CD4-positive, CD25-positive, alpha-beta regulatory T cell (primary cell): Measurements from ENCODE around the gene ZNF341. TPM values are rescaled to one million over a fixed set of nuclear protein-coding genes. Genes with fewer than 3 reads are reported as not detected.

Experiments
- ATAC-seq, 2 donors: fragments of 150-1000 bp; cut with Tn5 transposase; one replicate each; pipeline ENCODE4 v1.10.0; 2021; ENCODE audit warnings: low read depth in 2 of 2, moderate number of reproducible peaks in 2 of 2, moderate library complexity in 1 of 2
- DNase-seq, 3 donors: peaks; one replicate each; pipeline versions ENCODE4 v3.0.0 to v3.0.0-alpha.2; 2012 to 2022; ENCODE audit warnings: mixed read lengths in 1 of 3
- H3K27ac ChIP-seq: one replicate; pipeline ENCODE4 v1.7.0; 2013; ENCODE audit warnings: mild to moderate bottlenecking, low read length; ENCODE audit not compliant: insufficient read depth, poor library complexity, severe bottlenecking
- H3K27me3 ChIP-seq: one replicate; pipeline ENCODE4 v1.7.0; 2013; ENCODE audit warnings: low read length; ENCODE audit not compliant: control insufficient read depth, insufficient read depth
- H3K36me3 ChIP-seq: one replicate; pipeline ENCODE4 v1.7.0; 2013; ENCODE audit warnings: mild to moderate bottlenecking, low read length, moderate library complexity; ENCODE audit not compliant: control insufficient read depth, insufficient read depth
- H3K4me1 ChIP-seq: 2 replicates; pipeline ENCODE4 v1.7.0; 2013; ENCODE audit warnings: mild to moderate bottlenecking, low read length; ENCODE audit not compliant: insufficient read depth, control insufficient read depth, poor library complexity, severe bottlenecking
- H3K4me3 ChIP-seq: one replicate; pipeline ENCODE4 v1.7.0; 2013; ENCODE audit warnings: low read depth, mild to moderate bottlenecking, low read length, moderate library complexity
- H3K9me3 ChIP-seq, 2 experiments: 1 replicate in 1 of 2; 2 replicates in 1 of 2; pipeline ENCODE4 v1.7.0; 2013; ENCODE audit warnings: low read length in 2 of 2, mild to moderate bottlenecking in 1 of 2, moderate library complexity in 1 of 2; ENCODE audit not compliant: control insufficient read depth in 2 of 2
- H3K27ac Mint-ChIP-seq, 3 donors: one replicate each; pipeline ENCODE4 v1.8.0; 2020 to 2022; ENCODE audit warnings: mild to moderate bottlenecking in 3 of 3, mixed read lengths in 3 of 3, moderate library complexity in 2 of 3
- H3K27me3 Mint-ChIP-seq: one replicate; pipeline ENCODE4 v1.8.0; 2022; ENCODE audit warnings: mild to moderate bottlenecking, mixed read lengths
- H3K36me3 Mint-ChIP-seq: one replicate; pipeline ENCODE4 v1.8.0; 2020; ENCODE audit warnings: mixed read lengths
- H3K4me1 Mint-ChIP-seq, 4 donors: one replicate each; pipeline ENCODE4 v1.8.0; 2020 to 2022; ENCODE audit warnings: mixed read lengths in 4 of 4, mild to moderate bottlenecking in 1 of 4
- H3K4me3 Mint-ChIP-seq, 4 donors: one replicate each; pipeline ENCODE4 v1.8.0; 2020 to 2022; ENCODE audit warnings: mild to moderate bottlenecking in 4 of 4, mixed read lengths in 4 of 4, moderate library complexity in 3 of 4
- H3K9me3 Mint-ChIP-seq, 7 donors: one replicate each; pipeline ENCODE4 v1.8.0; 2020 to 2022; ENCODE audit warnings: mixed read lengths in 7 of 7, mild to moderate bottlenecking in 3 of 7, moderate library complexity in 2 of 7
- polyA plus RNA-seq, 4 donors: library from polyadenylated mRNA; unstranded; fragments of 300-500 nt; fragmentation: Illumina TruSeq; gene quantifications; one replicate each; pipeline ENCODE4 v1.2.3, GENCODE V29; 2021
- total RNA-seq: library from RNA; stranded (reverse); gene quantifications from one replicate; pipeline ENCODE4 v1.2.3, GENCODE V29; 2022

The ZNF341 gene
- total and polyA plus RNA-seq, 5 donors from 2014 or later, result 0.89 to 4.6 (median 1.3) TPM

DNA sequence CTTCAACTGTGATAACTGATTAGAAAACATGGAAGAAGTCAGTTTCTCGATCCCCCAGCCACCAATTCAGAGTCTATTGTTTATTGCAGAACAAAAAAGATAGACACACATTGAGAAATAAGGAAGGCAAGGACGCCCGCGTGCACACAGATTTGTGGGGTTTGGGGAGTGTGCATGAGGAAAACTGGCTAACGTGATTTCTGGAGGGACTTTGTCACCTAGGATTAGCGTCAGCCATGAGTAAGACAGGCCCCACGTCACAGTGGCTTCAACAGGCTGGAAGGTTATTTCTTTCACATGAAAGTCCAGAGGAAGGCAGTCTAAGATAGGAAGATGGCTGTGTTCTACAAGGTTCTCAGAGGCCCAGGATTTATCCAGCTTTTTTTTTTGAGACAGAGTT lies 7.7 kb downstream of the ZNF341 start:
- Mint-ChIP-seq H3K27me3 (peaks cover 6% of the 10 kb centered on the region), H3K4me1 (no peaks in the 10 kb centered on the region), H3K36me3 (peaks cover 19% of the 10 kb centered on the region), H3K4me3 (no peak overlapping the region), H3K9me3 (peaks cover 0 to 8% (median 5%) of the 10 kb centered on the region in 7 donors), H3K27ac (no peak overlapping the region)
- H3K27ac ChIP-seq, result no peak overlapping the region
- ATAC-seq (no peak), DNase-seq (no peak)
- H3K36me3 ChIP-seq, result no peaks in the 10 kb centered on the region
- H3K4me1 ChIP-seq, result no peaks in the 10 kb centered on the region
- no peak overlapping the region for H3K4me3 ChIP-seq
- no peaks in the 10 kb centered on the region for H3K27me3 ChIP-seq
- peaks cover 0 to 15% of the 10 kb centered on the region in 2 experiments for H3K9me3 ChIP-seq

DNA sequence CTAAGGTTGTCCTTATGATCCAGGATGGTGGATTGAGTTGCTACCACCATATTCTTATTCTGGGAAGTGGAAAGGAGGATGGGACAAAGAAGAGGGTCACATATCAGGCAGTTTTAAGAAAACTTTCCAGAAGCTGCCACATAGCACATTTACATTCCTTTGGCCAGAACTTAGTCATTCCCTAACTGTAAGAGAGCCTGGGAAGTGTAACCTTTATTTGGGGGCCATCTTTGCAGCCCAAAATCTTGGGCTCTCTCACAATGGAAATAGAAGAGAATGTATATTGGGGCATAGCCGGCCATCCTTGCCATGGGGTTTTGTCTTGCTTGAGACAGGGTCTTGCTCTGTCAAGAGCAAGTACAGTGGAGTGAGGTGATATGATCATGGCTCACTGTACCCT lies 8.4 kb downstream of the ZNF341 start:
- Mint-ChIP-seq H3K27me3 (peaks cover 6% of the 10 kb centered on the region), H3K36me3 (peaks cover 23% of the 10 kb centered on the region), H3K4me3 (no peak overlapping the region), H3K27ac (no peak overlapping the region), H3K9me3 (peaks cover 0 to 8% (median 5%) of the 10 kb centered on the region in 7 donors), H3K4me1 (peaks cover 0 to 4% (median 0%) of the 10 kb centered on the region in 4 donors)
- Histone ChIP-seq H3K36me3 (no peaks in the 10 kb centered on the region), H3K27me3 (no peaks in the 10 kb centered on the region), H3K4me1 (no peaks in the 10 kb centered on the region), H3K9me3 (peaks cover 0 to 15% of the 10 kb centered on the region in 2 experiments), H3K27ac (no peak overlapping the region), H3K4me3 (no peak overlapping the region)
- DNase-seq, result no peak
- no peak for ATAC-seq

DNA sequence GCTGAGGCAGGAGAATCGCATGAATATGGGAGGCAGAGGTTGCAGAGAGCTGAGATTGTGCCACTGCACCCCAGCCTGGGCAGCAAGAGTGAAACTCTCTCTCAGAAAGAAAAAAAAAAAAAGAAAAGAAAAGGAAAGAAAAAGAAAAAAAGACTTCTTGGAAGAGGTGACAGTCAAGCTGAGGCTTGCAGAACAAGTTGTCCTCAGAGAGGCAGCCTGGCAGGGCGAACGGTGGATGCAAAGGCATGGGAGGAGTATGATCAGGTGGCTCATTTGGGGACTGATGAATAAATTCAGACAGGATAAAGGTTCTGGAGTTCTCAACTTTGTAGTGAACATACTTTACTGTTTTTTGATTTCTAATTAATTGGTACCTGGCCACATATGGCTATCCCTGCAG lies 12.4 kb downstream of the ZNF341 start:
- H3K4me3 Mint-ChIP-seq, result no peak overlapping the region
- H3K9me3 Mint-ChIP-seq, result peaks cover 0 to 3% (median 0%) of the 10 kb centered on the region in 7 donors
- H3K36me3 ChIP-seq, result peaks cover 5% of the 10 kb centered on the region

DNA sequence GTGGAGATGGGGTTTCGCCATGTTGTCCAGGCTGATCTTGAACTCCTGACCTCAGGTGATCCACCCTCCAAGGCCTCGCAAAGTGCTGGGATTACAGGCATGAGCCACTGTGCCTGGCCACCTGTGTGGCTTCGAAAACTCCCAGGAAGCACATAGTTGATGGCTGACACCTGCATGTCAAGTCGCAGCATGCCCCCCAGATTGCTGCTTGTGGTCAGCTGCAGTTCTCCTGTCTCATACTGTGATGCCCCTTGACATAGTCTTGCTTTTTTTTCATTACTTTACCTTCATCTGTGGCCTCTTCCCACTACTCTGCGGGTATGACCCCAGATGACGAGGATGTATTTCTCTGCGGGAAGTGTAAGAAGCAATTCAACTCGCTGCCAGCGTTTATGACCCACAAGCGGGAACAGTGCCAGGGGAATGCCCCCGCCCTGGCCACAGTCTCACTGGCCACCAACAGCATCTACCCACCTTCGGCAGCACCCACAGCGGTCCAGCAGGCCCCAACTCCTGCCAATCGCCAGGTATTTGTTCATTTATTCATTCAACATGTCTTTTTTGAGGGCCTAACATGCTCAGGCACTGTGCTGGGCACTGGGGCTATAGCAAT lies 13.1 kb downstream of the ZNF341 start:
- no peak overlapping the region for H3K27ac ChIP-seq
- DNase-seq (no peak), ATAC-seq (no peak)
- Mint-ChIP-seq H3K27me3 (no peaks in the 10 kb centered on the region), H3K9me3 (peaks cover 0 to 3% (median 0%) of the 10 kb centered on the region in 7 donors), H3K4me1 (peaks cover 0 to 10% (median 1%) of the 10 kb centered on the region in 4 donors), H3K36me3 (peaks cover 30% of the 10 kb centered on the region), H3K27ac (no peak overlapping the region), H3K4me3 (no peak overlapping the region)
- no peak overlapping the region for H3K4me3 ChIP-seq
- peaks cover 5% of the 10 kb centered on the region for H3K36me3 ChIP-seq
- no peaks in the 10 kb centered on the region for H3K4me1 ChIP-seq
- no peaks in the 10 kb centered on the region for H3K9me3 ChIP-seq
- H3K27me3 ChIP-seq, result no peaks in the 10 kb centered on the region

More for the DNA sequence above, 12.4 kb downstream of the ZNF341 start:
- H3K4me1 ChIP-seq, result no peaks in the 10 kb centered on the region
- DNase-seq, result no peak
- Mint-ChIP-seq H3K36me3 (peaks cover 30% of the 10 kb centered on the region), H3K4me1 (peaks cover 0 to 10% (median 1%) of the 10 kb centered on the region in 4 donors), H3K27me3 (no peaks in the 10 kb centered on the region), H3K27ac (no peak overlapping the region)
- no peak overlapping the region for H3K4me3 ChIP-seq
- ATAC-seq, result no peak
- H3K27me3 ChIP-seq, result no peaks in the 10 kb centered on the region
- no peaks in the 10 kb centered on the region for H3K9me3 ChIP-seq
- no peak overlapping the region for H3K27ac ChIP-seq

DNA sequence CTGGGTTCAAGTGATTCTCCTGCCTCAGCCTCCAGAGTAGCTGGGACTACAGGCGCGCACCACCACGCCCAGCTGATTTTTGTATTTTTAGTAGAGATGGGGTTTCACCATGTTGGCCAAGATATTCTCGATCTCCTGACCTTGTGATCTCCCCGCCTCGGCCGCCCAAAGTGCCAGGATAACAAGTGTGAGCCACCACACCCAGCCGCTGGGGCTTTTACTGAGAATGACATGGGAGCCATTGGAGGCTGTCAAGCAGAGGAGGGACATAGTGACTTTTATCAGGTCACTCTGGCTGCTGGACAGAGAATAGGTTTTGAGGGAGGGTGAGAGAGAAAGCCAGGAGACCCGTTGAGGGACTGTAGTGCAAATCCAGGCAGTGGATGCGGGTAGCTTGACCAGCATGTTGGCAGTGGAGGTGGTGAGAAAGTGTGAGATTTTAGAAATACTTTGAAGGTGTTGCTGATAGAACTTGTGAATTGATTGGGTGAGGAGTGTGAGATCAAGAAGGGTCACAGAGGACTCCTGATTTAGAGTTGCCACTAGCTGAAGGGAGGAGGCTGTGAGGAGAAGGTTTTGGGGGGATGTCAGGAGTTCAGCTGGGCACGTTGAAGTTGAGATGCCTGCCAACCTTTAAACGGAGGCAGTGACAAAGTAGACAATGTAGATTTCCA lies 14.7 kb downstream of the ZNF341 start:
- no peaks in the 10 kb centered on the region for H3K27me3 ChIP-seq
- no peak overlapping the region for H3K4me3 Mint-ChIP-seq
- no peak overlapping the region for H3K27ac ChIP-seq
- H3K4me1 Mint-ChIP-seq, result peaks cover 0 to 10% (median 1%) of the 10 kb centered on the region in 4 donors
- H3K27ac Mint-ChIP-seq, result peak overlapping the region in 1 of 3 donors; percentile 86
- peaks cover 9% of the 10 kb centered on the region for H3K36me3 ChIP-seq
- no peaks in the 10 kb centered on the region for H3K27me3 Mint-ChIP-seq
- no peak overlapping the region for H3K4me3 ChIP-seq
- no peaks in the 10 kb centered on the region for H3K4me1 ChIP-seq
- ATAC-seq, result no peak
- H3K9me3 ChIP-seq, result no peaks in the 10 kb centered on the region
- H3K9me3 Mint-ChIP-seq, result peaks cover 0 to 3% (median 0%) of the 10 kb centered on the region in 7 donors
- no peak for DNase-seq
- peaks cover 34% of the 10 kb centered on the region for H3K36me3 Mint-ChIP-seq

DNA sequence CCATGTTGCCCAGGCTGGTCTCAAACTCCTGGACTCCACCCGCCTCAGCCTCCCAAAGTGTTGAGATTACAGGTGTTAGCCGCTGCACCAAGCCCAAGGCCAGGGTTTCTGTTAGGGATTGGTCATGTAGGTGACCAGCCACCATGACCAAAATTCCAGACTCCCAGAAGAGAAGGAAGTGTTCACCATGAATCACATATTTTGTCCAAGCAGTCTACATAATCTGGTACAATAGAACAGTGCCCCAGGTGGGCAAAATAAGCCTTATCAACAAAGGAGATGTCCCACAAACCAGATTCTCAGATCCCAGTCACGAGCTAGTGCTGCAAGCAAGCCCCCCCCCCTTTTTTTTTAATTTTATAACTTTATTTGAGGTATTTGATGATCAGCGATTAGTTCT lies 20.0 kb downstream of the ZNF341 start:
- H3K36me3 Mint-ChIP-seq, result peaks cover 26% of the 10 kb centered on the region
- Histone ChIP-seq H3K4me1 (no peaks in the 10 kb centered on the region), H3K9me3 (no peaks in the 10 kb centered on the region), H3K36me3 (peaks cover 18% of the 10 kb centered on the region), H3K4me3 (no peak overlapping the region), H3K27ac (no peak overlapping the region), H3K27me3 (no peaks in the 10 kb centered on the region)
- H3K27ac Mint-ChIP-seq, result no peak overlapping the region
- H3K4me3 Mint-ChIP-seq, result no peak overlapping the region
- no peaks in the 10 kb centered on the region for H3K9me3 Mint-ChIP-seq
- no peaks in the 10 kb centered on the region for H3K27me3 Mint-ChIP-seq
- DNase-seq, result no peak
- no peak for ATAC-seq
- H3K4me1 Mint-ChIP-seq, result peaks cover 0 to 11% (median 3%) of the 10 kb centered on the region in 4 donors

DNA sequence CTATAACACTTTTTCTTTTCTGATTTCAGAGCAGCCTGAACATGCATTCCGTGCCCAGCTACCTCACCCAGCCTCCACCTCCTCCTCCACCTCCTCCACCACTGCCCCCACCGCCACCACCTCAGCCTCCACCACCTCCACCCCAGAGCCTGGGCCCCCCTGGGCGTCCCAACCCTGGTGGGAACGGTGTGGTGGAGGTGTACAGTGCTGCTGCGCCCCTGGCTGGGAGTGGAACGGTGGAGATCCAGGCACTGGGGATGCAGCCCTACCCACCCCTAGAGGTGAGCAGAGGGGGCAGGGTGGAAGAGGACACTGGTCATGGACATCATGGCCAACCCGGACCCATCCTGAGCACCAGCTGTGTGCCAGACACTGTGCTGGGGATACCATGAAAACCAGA lies 21.3 kb downstream of the ZNF341 start:
- Mint-ChIP-seq H3K27ac (no peak overlapping the region), H3K4me3 (no peak overlapping the region), H3K9me3 (peaks cover 0 to 6% (median 0%) of the 10 kb centered on the region in 7 donors), H3K27me3 (no peaks in the 10 kb centered on the region), H3K36me3 (peaks cover 33% of the 10 kb centered on the region), H3K4me1 (peaks cover 0 to 12% (median 3%) of the 10 kb centered on the region in 4 donors)
- Histone ChIP-seq H3K27ac (no peak overlapping the region), H3K9me3 (no peaks in the 10 kb centered on the region), H3K36me3 (peaks cover 23% of the 10 kb centered on the region), H3K4me1 (no peaks in the 10 kb centered on the region), H3K4me3 (no peak overlapping the region), H3K27me3 (no peaks in the 10 kb centered on the region)
- ATAC-seq (no peak), DNase-seq (no peak)
